Stomach (tissue), 4 donors: ENCODE data around the gene AFAP1L1.

Experiments used
- POLR2A ChIP-seq, 4 donors: fragments of 450-650 bp; IDR thresholded peaks; one replicate each; pipeline ENCODE4 v1.6.1; 2016; ENCODE audit warnings: antibody characterized with exemption in 4 of 4, control low read depth in 2 of 4, mild to moderate bottlenecking in 1 of 4, moderate library complexity in 1 of 4
- TF ChIP-seq, protein P1 (sequence below), 7 experiments: fragments of 450-650 bp in 4 of 7; fragments of 200-600 bp in 3 of 7; sonication (generic) in 3 of 7; IDR thresholded peaks; one replicate each; pipeline ENCODE4 v1.5.1; 2016 to 2019; ENCODE audit warnings: antibody characterized with exemption in 7 of 7, control low read depth in 2 of 7, mild to moderate bottlenecking in 1 of 7

DNA sequence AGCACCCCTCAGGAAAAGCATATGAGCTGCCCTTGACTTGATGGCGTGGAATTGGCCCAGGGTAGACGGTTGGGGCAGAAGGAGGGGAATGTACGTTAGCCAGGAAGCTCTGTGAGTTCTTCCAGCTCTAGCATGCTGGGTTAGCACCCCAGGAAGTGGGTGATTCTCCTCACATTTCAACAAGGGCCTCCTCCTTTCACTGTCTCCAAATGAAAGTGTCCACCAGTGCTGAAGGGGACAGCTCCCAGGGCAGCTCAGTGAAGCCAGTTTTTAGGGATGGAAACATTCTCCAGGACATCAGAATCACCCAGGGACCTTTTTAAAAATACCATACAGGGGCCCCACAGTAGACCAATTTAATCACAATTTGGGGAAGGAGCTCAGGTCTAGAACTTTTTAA lies 17.2 kb upstream of the AFAP1L1 start:
- TF ChIP-seq, protein P1, sequence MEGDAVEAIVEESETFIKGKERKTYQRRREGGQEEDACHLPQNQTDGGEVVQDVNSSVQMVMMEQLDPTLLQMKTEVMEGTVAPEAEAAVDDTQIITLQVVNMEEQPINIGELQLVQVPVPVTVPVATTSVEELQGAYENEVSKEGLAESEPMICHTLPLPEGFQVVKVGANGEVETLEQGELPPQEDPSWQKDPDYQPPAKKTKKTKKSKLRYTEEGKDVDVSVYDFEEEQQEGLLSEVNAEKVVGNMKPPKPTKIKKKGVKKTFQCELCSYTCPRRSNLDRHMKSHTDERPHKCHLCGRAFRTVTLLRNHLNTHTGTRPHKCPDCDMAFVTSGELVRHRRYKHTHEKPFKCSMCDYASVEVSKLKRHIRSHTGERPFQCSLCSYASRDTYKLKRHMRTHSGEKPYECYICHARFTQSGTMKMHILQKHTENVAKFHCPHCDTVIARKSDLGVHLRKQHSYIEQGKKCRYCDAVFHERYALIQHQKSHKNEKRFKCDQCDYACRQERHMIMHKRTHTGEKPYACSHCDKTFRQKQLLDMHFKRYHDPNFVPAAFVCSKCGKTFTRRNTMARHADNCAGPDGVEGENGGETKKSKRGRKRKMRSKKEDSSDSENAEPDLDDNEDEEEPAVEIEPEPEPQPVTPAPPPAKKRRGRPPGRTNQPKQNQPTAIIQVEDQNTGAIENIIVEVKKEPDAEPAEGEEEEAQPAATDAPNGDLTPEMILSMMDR (IDR thresholded peaks at IDR 0.05), result no peak
- TF ChIP-seq POLR2A (IDR thresholded peaks at IDR 0.05), result no peak
